Right renal cortex interstitium (tissue), 3 donors: ENCODE results near the gene APOBEC4. TPM values are rescaled to one million over a fixed set of nuclear protein-coding genes. Genes with fewer than 3 reads are reported as not detected.
"Not testable (repeated sequence)": the region's sequence is repeated elsewhere in the genome, so short reads cannot be mapped to it uniquely, and the experiment has no call there.

ENCODE experiments used
- DNase-seq, 3 donors: peaks; one replicate each; pipeline ENCODE4 v3.0.0-alpha.2; 2013; ENCODE audit warnings: low read depth in 3 of 3, low spot score in 2 of 3
- polyA plus RNA-seq, 3 donors: library from polyadenylated mRNA; unstranded; fragments of 120-200 nt; gene quantifications; one replicate each; pipeline ENCODE4 v1.2.1, GENCODE V29; 2013; ENCODE audit not compliant: insufficient read length in 3 of 3

APOBEC4 gene
- polyA plus RNA-seq, 3 donors: not detected

GRCh38 chr1:183635606-183636333 lies 17.3 kb downstream of the APOBEC4 start, which contains the start of gene ARPC5:
Gene ARPC5, minus strand, starts transcription at chr1:183635783. Its CDS starts 124 bp downstream, at chr1:183635659.
- DNase-seq: peak; percentile 88 to 94 (median 93)

DNA sequence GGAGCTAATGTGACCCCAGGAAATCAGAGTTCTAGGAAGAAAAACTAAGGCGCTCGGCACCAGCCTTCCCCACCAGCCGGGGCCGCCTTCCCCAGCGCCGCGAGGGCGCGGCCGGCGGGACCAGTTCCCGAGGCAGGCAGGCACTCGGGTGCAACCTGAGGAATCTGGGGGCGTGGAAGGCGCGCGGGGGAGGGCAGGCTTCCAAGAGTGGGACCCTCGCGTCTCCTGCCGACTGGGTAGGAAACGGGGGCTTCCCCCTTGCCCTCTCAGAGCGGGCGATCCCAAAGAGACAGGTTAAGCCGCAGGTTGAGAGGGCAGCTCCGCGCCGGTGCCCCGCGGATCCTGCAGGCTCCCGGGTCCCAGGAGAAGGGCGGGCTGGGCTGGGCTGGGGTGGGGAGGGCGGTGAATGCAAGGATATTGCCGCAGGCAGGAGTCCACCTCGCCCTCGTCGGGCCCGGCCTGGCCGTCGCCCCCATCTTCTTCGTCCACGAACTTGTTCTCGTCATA lies 18.0 kb downstream of the APOBEC4 start:
- no peak for DNase-seq

- no peak for DNase-seq
Measured at GRCh38 chr1:183634429-183635065, 18.6 kb downstream of the APOBEC4 start.

- DNase-seq: no peak
Measured at GRCh38 chr1:183633676-183634343, 19.3 kb downstream of the APOBEC4 start.

DNA sequence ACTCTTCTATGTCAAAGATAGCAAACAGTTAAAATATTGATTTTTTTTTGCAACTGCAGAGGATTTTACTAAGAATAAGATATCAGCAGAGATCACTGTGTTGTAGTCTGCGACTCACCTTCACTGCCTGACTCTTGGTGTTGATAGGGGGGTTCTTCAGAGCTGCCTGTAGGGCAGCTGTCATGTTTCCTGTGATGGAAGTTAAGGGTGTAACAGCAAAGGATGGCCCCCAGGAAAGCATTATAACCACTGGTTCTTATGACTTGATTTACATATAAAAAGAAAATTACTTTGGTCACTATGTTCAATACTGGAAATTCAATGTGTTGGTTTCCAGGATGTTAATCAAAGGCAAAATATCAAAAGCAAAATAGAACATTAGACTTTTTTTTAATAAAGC lies 20.2 kb downstream of the APOBEC4 start:
- no peak for DNase-seq

GRCh38 chr1:183632114-183632513 lies 21.0 kb downstream of the APOBEC4 start:
- no peak for DNase-seq

DNA sequence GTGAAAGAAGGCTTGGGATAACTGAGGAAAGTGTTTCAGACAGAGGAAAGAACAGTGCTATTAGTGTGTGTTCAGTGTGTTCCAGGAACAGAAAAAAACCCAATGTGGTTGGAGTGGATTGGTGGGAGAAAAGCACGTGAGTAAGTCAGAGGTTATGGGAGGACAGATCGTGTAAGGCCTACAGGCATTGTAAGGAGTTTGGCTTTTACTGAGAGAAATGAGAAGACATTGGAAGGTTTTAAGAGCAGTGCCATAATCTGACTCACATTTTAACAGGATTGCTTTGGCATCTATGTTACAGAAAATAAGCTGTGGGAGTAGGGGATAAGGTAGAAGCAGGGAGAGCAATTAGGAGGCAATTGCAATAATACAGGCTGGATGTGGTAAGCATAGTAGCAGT lies 22.4 kb downstream of the APOBEC4 start:
- no peak for DNase-seq

- DNase-seq: no peak
Measured at GRCh38 chr1:183628537-183628936, 24.6 kb downstream of the APOBEC4 start.

DNA sequence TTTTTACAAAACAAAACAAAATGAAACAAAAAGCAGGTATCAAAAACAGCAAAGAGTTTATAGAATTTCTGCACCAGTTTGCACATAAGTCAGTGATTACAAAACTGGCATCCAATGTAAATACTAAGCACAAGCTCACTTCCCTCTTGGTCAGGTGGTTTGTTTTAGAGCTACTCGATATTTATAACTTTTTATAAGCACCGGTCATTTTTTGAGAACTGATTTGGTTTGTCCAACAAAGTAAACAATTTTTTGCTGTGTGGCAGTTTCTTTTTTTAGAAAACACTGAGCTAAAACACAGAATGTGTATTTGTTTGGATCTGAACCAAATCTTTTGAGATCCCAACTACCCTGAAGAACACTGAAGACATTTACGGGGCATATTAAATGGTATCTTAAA lies 26.9 kb downstream of the APOBEC4 start:
- not testable (repeated sequence) for DNase-seq

- peak in 1 of 3 donors; percentile 61 for DNase-seq
Measured at GRCh38 chr1:183622884-183623785, 30.0 kb downstream of the APOBEC4 start.

GRCh38 chr1:183622013-183622412 lies 31.1 kb downstream of the APOBEC4 start:
- no peak for DNase-seq

GRCh38 chr1:183620311-183620710 lies 32.8 kb downstream of the APOBEC4 start:
- DNase-seq: no peak

GRCh38 chr1:183619781-183620180 lies 33.3 kb downstream of the APOBEC4 start:
- no peak for DNase-seq

DNA sequence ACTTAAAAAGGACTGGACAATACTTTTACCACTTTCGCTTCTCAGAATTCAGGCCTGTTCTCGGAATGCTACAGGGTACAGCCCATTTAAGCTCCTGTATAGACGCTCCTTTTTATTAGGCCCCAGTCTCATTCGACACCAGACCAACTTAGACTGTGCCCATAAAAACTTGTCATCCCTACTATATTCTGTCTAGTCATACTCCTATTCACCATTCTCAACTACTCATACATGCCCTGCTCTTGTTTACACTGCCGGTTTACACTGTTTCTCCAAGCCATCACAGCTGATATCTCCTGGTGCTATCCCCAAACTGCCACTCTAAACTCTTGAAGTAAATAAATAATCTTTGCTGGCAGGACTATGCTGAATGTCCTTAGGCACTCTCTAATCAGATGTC lies 34.9 kb downstream of the APOBEC4 start:
- DNase-seq: not testable (repeated sequence)

GRCh38 chr1:183612975-183613374 lies 40.1 kb downstream of the APOBEC4 start:
- not testable (repeated sequence) for DNase-seq

DNA sequence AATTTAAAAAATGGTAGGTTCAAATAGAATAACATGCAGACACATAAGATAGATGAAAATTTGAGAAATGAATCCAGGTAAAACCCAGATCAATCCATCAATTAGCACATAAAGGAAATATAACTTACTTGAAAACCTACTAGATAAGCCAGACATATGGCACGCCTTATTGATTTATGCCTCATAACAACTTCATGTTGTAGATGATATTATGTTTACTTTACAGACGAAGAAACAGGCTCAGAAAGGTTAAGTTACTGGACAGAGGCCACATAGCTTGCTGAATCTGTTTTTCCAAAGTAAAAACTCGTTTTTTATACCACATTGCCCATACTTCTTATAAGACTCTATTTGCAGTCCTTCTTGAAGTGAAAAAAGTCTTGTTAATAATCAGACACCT lies 40.7 kb downstream of the APOBEC4 start:
- no peak for DNase-seq

- DNase-seq: no peak
Measured at GRCh38 chr1:183611021-183611420, 42.1 kb downstream of the APOBEC4 start.

DNA sequence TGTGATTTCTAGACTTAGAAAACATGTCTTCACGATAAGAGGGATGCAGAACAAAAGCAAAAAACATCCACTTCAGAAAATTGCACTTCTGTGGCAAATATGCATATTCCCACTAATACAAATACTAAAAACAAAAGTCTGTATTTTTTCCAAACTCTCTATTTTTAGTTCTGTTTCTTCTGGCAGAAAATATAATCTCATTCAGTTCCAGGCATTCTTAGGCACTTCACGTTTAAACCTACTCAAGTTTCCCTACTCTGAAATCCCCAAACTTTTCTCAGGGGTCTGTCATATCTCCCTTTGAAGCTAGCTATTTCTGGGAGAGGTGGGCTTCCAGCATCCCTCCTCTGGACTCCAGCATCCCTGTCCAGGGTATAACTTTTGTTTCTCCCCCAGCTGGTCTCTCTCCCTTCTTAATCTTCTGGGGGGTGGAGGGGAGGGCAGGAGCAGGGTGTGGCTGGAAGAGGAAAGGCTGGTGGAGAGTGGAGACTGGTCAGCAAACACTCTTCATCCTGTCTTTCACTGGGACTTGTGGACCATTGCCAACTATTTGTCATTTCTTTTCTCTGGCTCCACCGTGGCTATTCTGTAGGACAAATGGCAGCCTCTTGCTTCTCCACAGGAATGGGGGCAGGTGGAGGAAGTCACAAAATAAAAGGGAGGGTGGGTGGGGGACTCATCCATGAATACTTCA lies 43.2 kb downstream of the APOBEC4 start:
- no peak for DNase-seq

- no peak for DNase-seq
Measured at GRCh38 chr1:183609313-183609712, 43.8 kb downstream of the APOBEC4 start.
